Astrocyte (in vitro differentiated cells and primary cell): ENCODE data around the gene GIPC3. TPM values are rescaled to one million over a fixed set of nuclear protein-coding genes. Genes with fewer than 3 reads are reported as not detected.

Experiments
- DNase-seq: peaks from one replicate; pipeline ENCODE4 v3.0.0-alpha.2; 2010; ENCODE audit warnings: low read depth
- FAIRE-seq: peaks from 2 replicates; lab custom pipeline; 2011; peaks lifted over from hg19 to GRCh38; lab: Jason Lieb, UNC
- H2AFZ ChIP-seq: 2 replicates; pipeline ENCODE4 v1.6.0; 2012; ENCODE audit warnings: low read depth, low read length, inconsistent platforms
- H3K27ac ChIP-seq: 2 replicates; pipeline ENCODE4 v1.5.1; 2011; ENCODE audit warnings: low read depth, low read length, inconsistent platforms
- H3K27me3 ChIP-seq: 2 replicates; pipeline ENCODE4 v1.6.0; 2011; ENCODE audit warnings: low read length, inconsistent platforms; ENCODE audit not compliant: insufficient read depth
- H3K36me3 ChIP-seq: 2 replicates; pipeline ENCODE4 v1.5.1; 2011; ENCODE audit warnings: low read length, inconsistent platforms; ENCODE audit not compliant: insufficient read depth
- H3K4me1 ChIP-seq: 2 replicates; pipeline ENCODE4 v1.5.1; 2011; ENCODE audit warnings: low read length, inconsistent platforms; ENCODE audit not compliant: insufficient read depth
- H3K4me2 ChIP-seq: 2 replicates; pipeline ENCODE4 v1.6.0; 2012; ENCODE audit warnings: low read length, inconsistent platforms
- H3K4me3 ChIP-seq: 2 replicates; pipeline ENCODE4 v1.5.1; 2011; ENCODE audit warnings: low read depth, mild to moderate bottlenecking, low read length, inconsistent platforms; ENCODE audit not compliant: insufficient read depth
- H3K79me2 ChIP-seq: 2 replicates; pipeline ENCODE4 v1.6.0; 2012; ENCODE audit warnings: mild to moderate bottlenecking, low read length, inconsistent platforms; ENCODE audit not compliant: insufficient read depth
- H3K9ac ChIP-seq: 2 replicates; pipeline ENCODE4 v1.6.0; 2012; ENCODE audit warnings: mild to moderate bottlenecking, low read length, inconsistent platforms
- H3K9me3 ChIP-seq: 2 replicates; pipeline ENCODE4 v1.5.1; 2012; ENCODE audit warnings: low read depth, mild to moderate bottlenecking, low read length, inconsistent platforms; ENCODE audit not compliant: insufficient read depth
- H4K20me1 ChIP-seq: 2 replicates; pipeline ENCODE4 v1.6.0; 2012; ENCODE audit warnings: low read length, inconsistent platforms; ENCODE audit not compliant: insufficient read depth
- H3K27ac Mint-ChIP-seq: one replicate; pipeline ENCODE4 v1.8.0; 2021; ENCODE audit warnings: mild to moderate bottlenecking, mixed read lengths; ENCODE audit not compliant: unreplicated experiment
- H3K27me3 Mint-ChIP-seq: one replicate; pipeline ENCODE4 v1.8.0; 2021; ENCODE audit warnings: low read depth, mixed read lengths; ENCODE audit not compliant: unreplicated experiment
- H3K36me3 Mint-ChIP-seq: one replicate; pipeline ENCODE4 v1.8.0; 2021; ENCODE audit warnings: low read depth, mixed read lengths; ENCODE audit not compliant: unreplicated experiment
- H3K4me1 Mint-ChIP-seq: one replicate; pipeline ENCODE4 v1.8.0; 2021; ENCODE audit warnings: low read depth, mixed read lengths; ENCODE audit not compliant: unreplicated experiment
- H3K4me3 Mint-ChIP-seq: one replicate; pipeline ENCODE4 v1.8.0; 2021; ENCODE audit warnings: mild to moderate bottlenecking, moderate library complexity, mixed read lengths; ENCODE audit not compliant: unreplicated experiment
- H3K9me3 Mint-ChIP-seq: one replicate; pipeline ENCODE4 v1.8.0; 2021; ENCODE audit warnings: mild to moderate bottlenecking, mixed read lengths; ENCODE audit not compliant: unreplicated experiment
- EZH2 ChIP-seq: IDR thresholded peaks from 2 replicates; pipeline ENCODE4 v1.6.1; 2012; ENCODE audit warnings: mild to moderate bottlenecking, low read length, inconsistent platforms; ENCODE audit not compliant: insufficient read depth
- total RNA-seq: library from RNA; stranded (reverse); gene quantifications from 2 replicates; pipeline ENCODE4 v1.2.1, GENCODE V29; 2021
- TF ChIP-seq, protein P1 (sequence below): IDR thresholded peaks from 2 replicates; pipeline ENCODE4 v1.5.1; 2011; ENCODE audit warnings: low read depth, mild to moderate bottlenecking, inconsistent platforms, low read length, moderate library complexity; ENCODE audit not compliant: insufficient read depth

The GIPC3 gene
- total RNA-seq, 1 donor from 2014 or later: 0.09 TPM

DNA sequence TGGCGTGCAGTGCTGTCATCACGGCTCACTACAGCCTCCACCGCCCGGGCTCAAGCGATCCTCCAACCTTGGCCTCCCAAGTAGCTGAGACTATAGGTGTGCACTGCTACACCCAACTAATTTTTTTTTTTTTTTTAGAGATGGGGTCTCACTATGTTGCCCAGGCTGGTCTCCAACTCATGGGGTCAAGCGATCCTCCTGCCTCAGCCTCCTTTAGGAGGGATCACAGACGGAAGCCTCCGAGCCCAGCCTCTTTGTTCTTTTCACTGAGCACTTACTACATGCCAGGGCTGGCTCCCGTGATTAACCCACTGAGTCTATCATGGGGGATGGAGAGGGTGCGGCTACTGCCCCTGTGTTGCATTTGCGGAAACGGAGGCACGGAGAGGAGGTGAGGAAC, 54.2 kb downstream of the GIPC3 start:
- Mint-ChIP-seq H3K27ac (no peak overlapping the region), H3K9me3 (no peaks in the 10 kb centered on the region), H3K36me3 (peaks cover 7% of the 10 kb centered on the region), H3K4me1 (no peaks in the 10 kb centered on the region), H3K27me3 (no peaks in the 10 kb centered on the region), H3K4me3 (no peak overlapping the region)
- no peaks in the 10 kb centered on the region for H3K9me3 ChIP-seq
- FAIRE-seq (no peak), DNase-seq (no peak)
- H3K27me3 ChIP-seq: no peaks in the 10 kb centered on the region
- H3K4me3 ChIP-seq: no peak overlapping the region
- no peak overlapping the region for H3K27ac ChIP-seq
- no peak overlapping the region for H2AFZ ChIP-seq
- no peak overlapping the region for H3K4me2 ChIP-seq
- H3K79me2 ChIP-seq: no peaks in the 10 kb centered on the region
- H3K4me1 ChIP-seq: no peaks in the 10 kb centered on the region
- peaks cover 7% of the 10 kb centered on the region for H3K36me3 ChIP-seq
- no peak overlapping the region for H3K9ac ChIP-seq
- TF ChIP-seq, protein P1, sequence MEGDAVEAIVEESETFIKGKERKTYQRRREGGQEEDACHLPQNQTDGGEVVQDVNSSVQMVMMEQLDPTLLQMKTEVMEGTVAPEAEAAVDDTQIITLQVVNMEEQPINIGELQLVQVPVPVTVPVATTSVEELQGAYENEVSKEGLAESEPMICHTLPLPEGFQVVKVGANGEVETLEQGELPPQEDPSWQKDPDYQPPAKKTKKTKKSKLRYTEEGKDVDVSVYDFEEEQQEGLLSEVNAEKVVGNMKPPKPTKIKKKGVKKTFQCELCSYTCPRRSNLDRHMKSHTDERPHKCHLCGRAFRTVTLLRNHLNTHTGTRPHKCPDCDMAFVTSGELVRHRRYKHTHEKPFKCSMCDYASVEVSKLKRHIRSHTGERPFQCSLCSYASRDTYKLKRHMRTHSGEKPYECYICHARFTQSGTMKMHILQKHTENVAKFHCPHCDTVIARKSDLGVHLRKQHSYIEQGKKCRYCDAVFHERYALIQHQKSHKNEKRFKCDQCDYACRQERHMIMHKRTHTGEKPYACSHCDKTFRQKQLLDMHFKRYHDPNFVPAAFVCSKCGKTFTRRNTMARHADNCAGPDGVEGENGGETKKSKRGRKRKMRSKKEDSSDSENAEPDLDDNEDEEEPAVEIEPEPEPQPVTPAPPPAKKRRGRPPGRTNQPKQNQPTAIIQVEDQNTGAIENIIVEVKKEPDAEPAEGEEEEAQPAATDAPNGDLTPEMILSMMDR: no peak
- no peak for TF ChIP-seq EZH2
- no peaks in the 10 kb centered on the region for H4K20me1 ChIP-seq

DNA sequence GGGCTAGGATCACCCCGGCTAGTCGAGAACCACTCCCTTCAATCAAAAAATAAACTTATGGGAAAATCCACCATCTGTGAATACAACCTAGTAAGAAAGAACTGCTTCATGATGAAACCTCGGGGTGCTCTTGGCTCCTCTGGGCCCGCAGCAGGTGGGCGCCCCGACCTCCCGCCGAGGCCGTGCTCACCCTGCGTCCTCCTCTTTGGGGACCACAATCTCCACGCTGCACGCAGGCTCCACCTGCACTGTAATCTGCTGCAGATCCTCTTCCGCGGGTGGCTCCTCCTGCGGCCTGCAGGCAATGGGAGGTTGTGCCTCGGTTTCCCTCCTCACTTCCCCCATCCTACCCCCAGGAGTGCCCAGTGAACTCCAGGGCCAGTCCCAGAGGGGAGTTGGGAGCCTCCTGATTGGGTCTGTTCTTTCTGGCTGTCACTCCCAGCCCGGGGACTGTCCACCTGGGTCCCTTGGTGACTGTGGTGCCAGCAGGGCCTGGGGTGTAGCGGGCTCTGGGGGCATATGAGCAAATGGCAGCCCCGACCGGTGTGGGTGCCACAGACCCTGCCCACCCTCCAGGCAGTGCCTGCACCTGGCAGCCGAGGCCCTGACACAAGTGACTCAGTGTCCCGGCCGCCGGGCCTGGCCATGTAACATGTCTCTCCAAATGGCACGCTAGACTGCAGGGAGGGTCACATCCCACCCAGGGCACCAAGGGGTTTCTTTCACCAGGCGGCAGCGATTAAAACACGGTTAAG, 56.4 kb downstream of the GIPC3 start:
- Histone ChIP-seq H3K4me3 (no peak overlapping the region), H2AFZ (no peak overlapping the region), H3K4me2 (no peak overlapping the region), H3K27me3 (no peaks in the 10 kb centered on the region), H3K79me2 (no peaks in the 10 kb centered on the region), H3K9ac (no peak overlapping the region), H3K4me1 (peaks cover 5% of the 10 kb centered on the region), H4K20me1 (peaks cover 2% of the 10 kb centered on the region), H3K36me3 (peaks cover 7% of the 10 kb centered on the region), H3K9me3 (no peaks in the 10 kb centered on the region), H3K27ac (no peak overlapping the region)
- FAIRE-seq: no peak
- Mint-ChIP-seq H3K27me3 (no peaks in the 10 kb centered on the region), H3K27ac (no peak overlapping the region), H3K9me3 (no peaks in the 10 kb centered on the region), H3K4me1 (no peaks in the 10 kb centered on the region), H3K36me3 (peaks cover 7% of the 10 kb centered on the region), H3K4me3 (no peak overlapping the region)
- no peak for DNase-seq
- TF ChIP-seq EZH2: no peak
- TF ChIP-seq, protein P1: no peak

DNA sequence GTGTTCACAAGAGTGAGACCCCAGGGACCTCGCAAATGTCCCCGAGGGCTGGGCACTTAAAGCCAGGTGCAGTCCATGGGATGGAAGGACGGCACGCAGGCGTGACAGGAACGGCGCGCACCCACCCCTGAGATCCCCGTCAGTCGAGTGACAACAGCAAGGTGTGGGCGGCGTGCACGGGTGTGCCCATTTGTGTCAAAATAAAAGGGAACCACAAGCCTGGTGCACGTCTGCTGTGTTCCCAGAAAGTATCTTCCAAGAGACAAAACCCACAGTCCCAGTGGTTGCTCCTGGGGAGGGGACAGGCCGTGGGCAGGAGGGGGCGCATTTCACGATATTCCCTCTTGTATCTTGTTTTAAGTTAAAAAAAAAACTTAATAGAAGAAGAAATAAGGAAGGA, 57.0 kb downstream of the GIPC3 start:
- Mint-ChIP-seq H3K4me1 (no peaks in the 10 kb centered on the region), H3K36me3 (peaks cover 7% of the 10 kb centered on the region), H3K9me3 (no peaks in the 10 kb centered on the region), H3K27ac (no peak overlapping the region), H3K4me3 (no peak overlapping the region), H3K27me3 (no peaks in the 10 kb centered on the region)
- Histone ChIP-seq H3K36me3 (peaks cover 7% of the 10 kb centered on the region), H3K27me3 (no peaks in the 10 kb centered on the region), H3K4me3 (no peak overlapping the region), H3K79me2 (no peaks in the 10 kb centered on the region), H4K20me1 (peaks cover 3% of the 10 kb centered on the region), H2AFZ (no peak overlapping the region), H3K4me1 (peaks cover 5% of the 10 kb centered on the region), H3K9me3 (no peaks in the 10 kb centered on the region), H3K9ac (no peak overlapping the region), H3K4me2 (no peak overlapping the region), H3K27ac (no peak overlapping the region)
- FAIRE-seq (no peak), DNase-seq (no peak)
- no peak for TF ChIP-seq EZH2
- TF ChIP-seq, protein P1: no peak
